ENCODE results near the gene ASIC5. TPM values are rescaled to one million over a fixed set of nuclear protein-coding genes. Genes with fewer than 3 reads are reported as not detected.

Gene ASIC5
- total RNA-seq, 1 experiment from 2014 or later, result not detected

DNA sequence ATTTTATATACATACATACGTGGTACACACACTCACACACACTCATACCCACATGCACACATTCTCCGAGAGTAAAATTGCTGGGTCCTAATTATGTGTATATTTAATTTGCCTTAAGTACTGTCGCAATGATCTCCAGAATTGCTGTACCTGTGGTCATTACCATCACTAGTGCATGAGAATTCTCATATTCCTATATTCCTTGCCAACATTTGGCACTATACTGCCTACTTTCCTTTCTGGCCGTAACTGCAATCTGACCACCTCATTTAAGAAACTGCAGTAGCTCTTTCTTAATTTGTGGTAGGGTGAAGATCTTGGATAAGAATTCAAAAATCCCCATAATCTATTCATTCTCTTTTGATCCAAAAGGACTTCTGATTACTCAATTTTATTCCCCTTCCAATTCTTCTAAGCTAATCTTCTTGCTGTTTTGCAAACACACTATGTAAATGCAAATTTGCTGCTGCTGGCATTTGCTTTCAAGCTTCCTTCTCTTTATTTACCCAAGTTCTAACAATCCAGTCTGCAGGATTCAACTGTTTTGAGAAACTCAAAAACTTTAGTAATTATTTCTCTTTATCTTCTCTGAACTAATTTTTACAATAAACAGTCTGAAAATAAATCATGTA lies 45.1 kb downstream of the ASIC5 start:
- DNase-seq (ENCODE audit: low read depth, low spot score) (no peak), ATAC-seq (no peak)
- Histone ChIP-seq H3K9me3 (ENCODE audit: control insufficient read depth, insufficient read depth, low read depth, low read length) (no peaks in the 10 kb centered on the region), H3K27me3 (ENCODE audit: control insufficient read depth, insufficient read depth, low read length) (no peaks in the 10 kb centered on the region), H3K36me3 (ENCODE audit: control insufficient read depth, insufficient read depth, low read length) (no peaks in the 10 kb centered on the region), H3K4me1 (ENCODE audit: control insufficient read depth, insufficient read depth, low read length) (no peaks in the 10 kb centered on the region), H3K27ac (ENCODE audit: low read length) (no peak overlapping the region), H3K4me3 (ENCODE audit: low read depth in 2 of 2, low read length in 2 of 2) (no peak overlapping the region)
- in situ Hi-C loops (cut with HindIII; ENCODE audit: low pct_unique_long_range_greater_than_20kb, low sequenced_read_pairs), result no loop called here
- ChIA-PET POLR2A (no interaction called here), CTCF (interaction anchor here (1.0 kb wide), 1 partner anchor 132 kb away, joined by 3 read pairs; no protein-coding TSS in a partner anchor)
- no peak for TF ChIP-seq POLR2AphosphoS5 (IDR thresholded peaks at IDR 0.05; ENCODE audit: low read depth, low read length)
- TF ChIP-seq, protein P1, sequence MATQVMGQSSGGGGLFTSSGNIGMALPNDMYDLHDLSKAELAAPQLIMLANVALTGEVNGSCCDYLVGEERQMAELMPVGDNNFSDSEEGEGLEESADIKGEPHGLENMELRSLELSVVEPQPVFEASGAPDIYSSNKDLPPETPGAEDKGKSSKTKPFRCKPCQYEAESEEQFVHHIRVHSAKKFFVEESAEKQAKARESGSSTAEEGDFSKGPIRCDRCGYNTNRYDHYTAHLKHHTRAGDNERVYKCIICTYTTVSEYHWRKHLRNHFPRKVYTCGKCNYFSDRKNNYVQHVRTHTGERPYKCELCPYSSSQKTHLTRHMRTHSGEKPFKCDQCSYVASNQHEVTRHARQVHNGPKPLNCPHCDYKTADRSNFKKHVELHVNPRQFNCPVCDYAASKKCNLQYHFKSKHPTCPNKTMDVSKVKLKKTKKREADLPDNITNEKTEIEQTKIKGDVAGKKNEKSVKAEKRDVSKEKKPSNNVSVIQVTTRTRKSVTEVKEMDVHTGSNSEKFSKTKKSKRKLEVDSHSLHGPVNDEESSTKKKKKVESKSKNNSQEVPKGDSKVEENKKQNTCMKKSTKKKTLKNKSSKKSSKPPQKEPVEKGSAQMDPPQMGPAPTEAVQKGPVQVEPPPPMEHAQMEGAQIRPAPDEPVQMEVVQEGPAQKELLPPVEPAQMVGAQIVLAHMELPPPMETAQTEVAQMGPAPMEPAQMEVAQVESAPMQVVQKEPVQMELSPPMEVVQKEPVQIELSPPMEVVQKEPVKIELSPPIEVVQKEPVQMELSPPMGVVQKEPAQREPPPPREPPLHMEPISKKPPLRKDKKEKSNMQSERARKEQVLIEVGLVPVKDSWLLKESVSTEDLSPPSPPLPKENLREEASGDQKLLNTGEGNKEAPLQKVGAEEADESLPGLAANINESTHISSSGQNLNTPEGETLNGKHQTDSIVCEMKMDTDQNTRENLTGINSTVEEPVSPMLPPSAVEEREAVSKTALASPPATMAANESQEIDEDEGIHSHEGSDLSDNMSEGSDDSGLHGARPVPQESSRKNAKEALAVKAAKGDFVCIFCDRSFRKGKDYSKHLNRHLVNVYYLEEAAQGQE (IDR thresholded peaks at IDR 0.05; ENCODE audit: insufficient read depth in 1 of 2, low read depth in 2 of 2, low read length in 1 of 2), result no peak
- TF ChIP-seq, protein P2, sequence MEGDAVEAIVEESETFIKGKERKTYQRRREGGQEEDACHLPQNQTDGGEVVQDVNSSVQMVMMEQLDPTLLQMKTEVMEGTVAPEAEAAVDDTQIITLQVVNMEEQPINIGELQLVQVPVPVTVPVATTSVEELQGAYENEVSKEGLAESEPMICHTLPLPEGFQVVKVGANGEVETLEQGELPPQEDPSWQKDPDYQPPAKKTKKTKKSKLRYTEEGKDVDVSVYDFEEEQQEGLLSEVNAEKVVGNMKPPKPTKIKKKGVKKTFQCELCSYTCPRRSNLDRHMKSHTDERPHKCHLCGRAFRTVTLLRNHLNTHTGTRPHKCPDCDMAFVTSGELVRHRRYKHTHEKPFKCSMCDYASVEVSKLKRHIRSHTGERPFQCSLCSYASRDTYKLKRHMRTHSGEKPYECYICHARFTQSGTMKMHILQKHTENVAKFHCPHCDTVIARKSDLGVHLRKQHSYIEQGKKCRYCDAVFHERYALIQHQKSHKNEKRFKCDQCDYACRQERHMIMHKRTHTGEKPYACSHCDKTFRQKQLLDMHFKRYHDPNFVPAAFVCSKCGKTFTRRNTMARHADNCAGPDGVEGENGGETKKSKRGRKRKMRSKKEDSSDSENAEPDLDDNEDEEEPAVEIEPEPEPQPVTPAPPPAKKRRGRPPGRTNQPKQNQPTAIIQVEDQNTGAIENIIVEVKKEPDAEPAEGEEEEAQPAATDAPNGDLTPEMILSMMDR (IDR thresholded peaks at IDR 0.05), result no peak
- TF ChIP-seq TCF7L2 (IDR thresholded peaks at IDR 0.05; ENCODE audit: low read depth, low read length), result no peak
- no peak for TF ChIP-seq SIN3A (IDR thresholded peaks at IDR 0.05; ENCODE audit: borderline replicate concordance, insufficient read depth, low read depth, low read length)
- BruUV-seq (replicated peaks), result no TSS peak
- intact Hi-C loops (cut with micrococcal nuclease; ENCODE audit: unreplicated experiment), result loop anchor here (5.0 to 10.0 kb wide), 2 partner anchors 84 to 126 kb away; partner anchors contain the start of gene TDO2

DNA sequence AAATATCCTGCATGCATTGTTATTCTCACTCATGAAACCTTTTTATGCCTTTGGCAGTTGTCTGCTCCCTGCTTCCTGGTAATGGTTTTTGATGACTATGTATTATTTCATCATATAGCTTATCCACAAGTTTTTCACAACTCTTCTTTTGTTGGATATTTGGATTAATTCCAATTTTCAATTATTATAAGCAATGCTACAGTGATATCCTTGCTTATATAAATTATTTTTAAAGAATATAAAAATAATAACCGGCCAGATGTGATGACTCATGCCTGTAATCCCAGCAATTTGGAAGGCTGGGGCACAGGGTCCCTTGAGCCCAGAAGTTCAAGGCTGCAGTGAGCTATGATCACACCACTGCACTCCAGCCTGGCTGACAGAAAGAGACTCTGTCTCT lies 47.0 kb downstream of the ASIC5 start:
- CTCF ChIA-PET, result no interaction called here

More for the DNA sequence above, 47.0 kb downstream of the ASIC5 start:
- no peak for ATAC-seq
- Histone ChIP-seq H3K4me1 (ENCODE audit: control insufficient read depth, insufficient read depth, low read length) (no peaks in the 10 kb centered on the region), H3K27me3 (ENCODE audit: control insufficient read depth, insufficient read depth, low read length) (no peaks in the 10 kb centered on the region), H3K27ac (ENCODE audit: low read length) (no peak overlapping the region), H3K36me3 (ENCODE audit: control insufficient read depth, insufficient read depth, low read length) (no peaks in the 10 kb centered on the region), H3K4me3 (ENCODE audit: low read depth in 2 of 2, low read length in 2 of 2) (no peak overlapping the region), H3K9me3 (ENCODE audit: control insufficient read depth, insufficient read depth, low read depth, low read length) (no peaks in the 10 kb centered on the region)
- TF ChIP-seq TCF7L2 (IDR thresholded peaks at IDR 0.05; ENCODE audit: low read depth, low read length) (no peak), POLR2AphosphoS5 (IDR thresholded peaks at IDR 0.05; ENCODE audit: low read depth, low read length) (no peak)
- TF ChIP-seq, protein P1 (IDR thresholded peaks at IDR 0.05; ENCODE audit: insufficient read depth in 1 of 2, low read depth in 2 of 2, low read length in 1 of 2), result no peak
- DNase-seq (ENCODE audit: low read depth, low spot score), result no peak
- no TSS peak for BruUV-seq (replicated peaks)
- in situ Hi-C loops (cut with HindIII; ENCODE audit: low pct_unique_long_range_greater_than_20kb, low sequenced_read_pairs) (no loop called here), intact Hi-C loops (cut with micrococcal nuclease; ENCODE audit: unreplicated experiment) (no loop called here)
- POLR2A ChIA-PET, result no interaction called here
